Peyer's patch (tissue), 4 donors: ENCODE results near the gene VWA5B1. TPM values are rescaled to one million over a fixed set of nuclear protein-coding genes. Genes with fewer than 3 reads are reported as not detected.

Source experiments
- DNase-seq, 3 donors: peaks; one replicate each; pipeline ENCODE4 v3.0.0-alpha.2; 2017 to 2019
- H3K27ac ChIP-seq, 4 donors: fragments of 200-600 bp; sonication (generic); one replicate each; pipeline ENCODE4 v1.5.1; 2016 to 2019
- H3K27me3 ChIP-seq, 2 donors: fragments of 200-600 bp; sonication (generic); one replicate each; pipeline ENCODE4 v1.5.1; 2019
- H3K36me3 ChIP-seq, 3 donors: fragments of 200-600 bp; sonication (generic); one replicate each; pipeline ENCODE4 v1.5.1; 2016 to 2019
- H3K4me1 ChIP-seq, 4 donors: fragments of 200-600 bp; sonication (generic); one replicate each; pipeline ENCODE4 v1.5.1; 2016 to 2019
- H3K4me3 ChIP-seq, 4 donors: fragments of 200-600 bp; sonication (generic); 1 replicate in 3 of 4; 2 replicates in 1 of 4; pipeline ENCODE4 v1.5.1; 2016 to 2019; ENCODE audit warnings: mild to moderate bottlenecking in 1 of 4
- H3K9me3 ChIP-seq, 4 donors: fragments of 200-600 bp; sonication (generic); one replicate each; pipeline ENCODE4 v1.5.1; 2016 to 2019; ENCODE audit warnings: mild to moderate bottlenecking in 1 of 4
- CTCF ChIP-seq, 6 experiments: fragments of 450-650 bp in 4 of 6; fragments of 200-600 bp in 2 of 6; sonication (generic) in 1 of 6; IDR thresholded peaks; one replicate each; pipeline ENCODE4 v1.5.1; 2017 to 2019; ENCODE audit warnings: antibody characterized with exemption in 6 of 6, mild to moderate bottlenecking in 3 of 6, moderate library complexity in 1 of 6
- POLR2A ChIP-seq, 2 donors: fragments of 450-650 bp; IDR thresholded peaks; one replicate each; pipeline ENCODE4 v1.5.1; 2017; ENCODE audit warnings: antibody characterized with exemption in 2 of 2, mild to moderate bottlenecking in 2 of 2, moderate library complexity in 2 of 2
- total RNA-seq, 4 donors: library from RNA; depleted of rRNA; stranded (reverse); fragments of >200 nt; gene quantifications; one replicate each; pipeline ENCODE4 v1.1.0, GENCODE V29; 2016

The VWA5B1 gene
- total RNA-seq, 4 donors from 2014 or later: not detected

GRCh38 chr1:20398744-20399143 lies 108.1 kb downstream of the VWA5B1 start:
- TF ChIP-seq CTCF (IDR thresholded peaks at IDR 0.05) (no peak), POLR2A (IDR thresholded peaks at IDR 0.05) (no peak)
- no peak overlapping the region for H3K27ac ChIP-seq
- H3K9me3 ChIP-seq: peaks cover 0 to 7% (median 2%) of the 10 kb centered on the region in 4 donors
- no peaks in the 10 kb centered on the region for H3K27me3 ChIP-seq
- H3K4me3 ChIP-seq: no peak overlapping the region
- DNase-seq: no peak
- no peaks in the 10 kb centered on the region for H3K4me1 ChIP-seq
- H3K36me3 ChIP-seq: no peaks in the 10 kb centered on the region

GRCh38 chr1:20399196-20399595 lies 108.5 kb downstream of the VWA5B1 start:
- Histone ChIP-seq H3K27ac (no peak overlapping the region), H3K27me3 (no peaks in the 10 kb centered on the region), H3K4me1 (no peaks in the 10 kb centered on the region), H3K4me3 (no peak overlapping the region), H3K36me3 (no peaks in the 10 kb centered on the region), H3K9me3 (peaks cover 0 to 7% (median 2%) of the 10 kb centered on the region in 4 donors)
- peak in 1 of 3 donors; percentile 21 for DNase-seq
- no peak for TF ChIP-seq POLR2A (IDR thresholded peaks at IDR 0.05)
- TF ChIP-seq CTCF (IDR thresholded peaks at IDR 0.05): no peak

- DNase-seq: peak in 1 of 3 donors; percentile 23
- no peaks in the 10 kb centered on the region for H3K36me3 ChIP-seq
- TF ChIP-seq POLR2A (IDR thresholded peaks at IDR 0.05) (no peak), CTCF (IDR thresholded peaks at IDR 0.05) (no peak)
- H3K4me1 ChIP-seq: no peaks in the 10 kb centered on the region
- H3K9me3 ChIP-seq: peaks cover 0 to 7% (median 1%) of the 10 kb centered on the region in 4 donors
- H3K27me3 ChIP-seq: no peaks in the 10 kb centered on the region
- H3K4me3 ChIP-seq: no peak overlapping the region
- H3K27ac ChIP-seq: no peak overlapping the region
Measured at GRCh38 chr1:20399606-20400180, 109.0 kb downstream of the VWA5B1 start.

GRCh38 chr1:20400341-20401177 lies 109.9 kb downstream of the VWA5B1 start:
- no peaks in the 10 kb centered on the region for H3K27me3 ChIP-seq
- H3K4me1 ChIP-seq: no peaks in the 10 kb centered on the region
- H3K4me3 ChIP-seq: no peak overlapping the region
- DNase-seq: peak in 1 of 3 donors; percentile 10
- H3K36me3 ChIP-seq: no peaks in the 10 kb centered on the region
- H3K9me3 ChIP-seq: peaks cover 0 to under 1% (median 0%) of the 10 kb centered on the region in 4 donors
- H3K27ac ChIP-seq: no peak overlapping the region
- TF ChIP-seq CTCF (IDR thresholded peaks at IDR 0.05) (no peak), POLR2A (IDR thresholded peaks at IDR 0.05) (no peak)

GRCh38 chr1:20401405-20402010 lies 110.8 kb downstream of the VWA5B1 start:
- peak in 1 of 3 donors; percentile 15 for DNase-seq
- Histone ChIP-seq H3K4me3 (no peak overlapping the region), H3K27ac (no peak overlapping the region), H3K4me1 (no peaks in the 10 kb centered on the region), H3K27me3 (no peaks in the 10 kb centered on the region), H3K36me3 (no peaks in the 10 kb centered on the region), H3K9me3 (no peaks in the 10 kb centered on the region)
- TF ChIP-seq POLR2A (IDR thresholded peaks at IDR 0.05) (no peak), CTCF (IDR thresholded peaks at IDR 0.05) (no peak)
